H9 (cell line): Measurements from ENCODE around the gene FOXJ3. TPM values are rescaled to one million over a fixed set of nuclear protein-coding genes. Genes with fewer than 3 reads are reported as not detected.

Experiments
- DNase-seq: peaks from one replicate; pipeline ENCODE4 v3.0.0-alpha.2; 2017
- H2AFZ ChIP-seq: one replicate; pipeline ENCODE4 v1.6.1; 2013; ENCODE audit warnings: mild to moderate bottlenecking, low read length, control low read depth, moderate library complexity
- H2AK5ac ChIP-seq: 2 replicates; pipeline ENCODE4 v1.6.1; 2013; ENCODE audit warnings: low read length, control low read depth, mixed read lengths; ENCODE audit not compliant: insufficient read length
- H2BK120ac ChIP-seq: one replicate; pipeline ENCODE4 v1.6.1; 2013; ENCODE audit warnings: low read depth, mild to moderate bottlenecking, low read length, control low read depth, inconsistent platforms; ENCODE audit not compliant: poor library complexity, severe bottlenecking
- H2BK12ac ChIP-seq: 2 replicates; pipeline ENCODE4 v1.6.1; 2013; ENCODE audit warnings: low read length, control low read depth, mixed read lengths, low read depth; ENCODE audit not compliant: insufficient read length
- H2BK15ac ChIP-seq: 2 replicates; pipeline ENCODE4 v1.6.1; 2013; ENCODE audit warnings: low read depth, low read length, control low read depth
- H2BK20ac ChIP-seq: one replicate; pipeline ENCODE4 v1.6.1; 2013; ENCODE audit warnings: low read depth, mild to moderate bottlenecking, low read length, control low read depth, inconsistent platforms; ENCODE audit not compliant: poor library complexity, severe bottlenecking
- H2BK5ac ChIP-seq: 2 replicates; pipeline ENCODE4 v1.6.1; 2013; ENCODE audit warnings: low read length, control low read depth, mixed read lengths; ENCODE audit not compliant: insufficient read length
- H3K14ac ChIP-seq: 2 replicates; pipeline ENCODE4 v1.6.1; 2013; ENCODE audit warnings: low read length, control low read depth; ENCODE audit not compliant: insufficient read depth
- H3K18ac ChIP-seq: 2 replicates; pipeline ENCODE4 v1.6.1; 2013; ENCODE audit warnings: low read depth, mild to moderate bottlenecking, mixed read lengths, low read length, control low read depth; ENCODE audit not compliant: insufficient read length
- H3K23ac ChIP-seq: 2 replicates; pipeline ENCODE4 v1.6.1; 2013; ENCODE audit warnings: low read length, control low read depth, mixed read lengths, low read depth; ENCODE audit not compliant: insufficient read length
- H3K23me2 ChIP-seq: 2 replicates; pipeline ENCODE4 v1.6.1; 2013; ENCODE audit warnings: low read depth, mild to moderate bottlenecking, mixed read lengths, low read length, control low read depth; ENCODE audit not compliant: insufficient read length, poor library complexity, severe bottlenecking
- H3K27ac ChIP-seq: 2 replicates; pipeline ENCODE4 v1.5.1; 2013; ENCODE audit warnings: low read length, control low read depth, mixed read lengths, low read depth; ENCODE audit not compliant: insufficient read length
- H3K27me3 ChIP-seq: 2 replicates; pipeline ENCODE4 v1.6.1; 2013; ENCODE audit warnings: low read length, control low read depth, inconsistent platforms; ENCODE audit not compliant: insufficient read depth
- H3K4ac ChIP-seq: 2 replicates; pipeline ENCODE4 v1.6.1; 2013; ENCODE audit warnings: low read depth, mild to moderate bottlenecking, control low read depth, inconsistent platforms, low read length, moderate library complexity
- H3K4me1 ChIP-seq: 2 replicates; pipeline ENCODE4 v1.6.1; 2013; ENCODE audit warnings: low read length, control low read depth, inconsistent platforms; ENCODE audit not compliant: insufficient read depth
- H3K4me2 ChIP-seq: 2 replicates; pipeline ENCODE4 v1.6.1; 2013; ENCODE audit warnings: low read length, control low read depth, mixed read lengths; ENCODE audit not compliant: insufficient read length, insufficient read depth
- H3K56ac ChIP-seq: 2 replicates; pipeline ENCODE4 v1.6.1; 2013; ENCODE audit warnings: low read depth, mild to moderate bottlenecking, mixed read lengths, low read length, control low read depth; ENCODE audit not compliant: insufficient read length
- H3K79me1 ChIP-seq: 2 replicates; pipeline ENCODE4 v1.6.1; 2013; ENCODE audit warnings: low read depth, mild to moderate bottlenecking, moderate library complexity, low read length, control low read depth, inconsistent platforms; ENCODE audit not compliant: insufficient read depth, poor library complexity, severe bottlenecking
- H3K79me2 ChIP-seq: 2 replicates; pipeline ENCODE4 v1.6.1; 2013; ENCODE audit warnings: low read length, control low read depth, inconsistent platforms; ENCODE audit not compliant: insufficient read depth
- H3K9ac ChIP-seq: 2 replicates; pipeline ENCODE4 v1.6.1; 2013; ENCODE audit warnings: low read length, control low read depth, mixed read lengths; ENCODE audit not compliant: insufficient read length; ENCODE audit errors: extremely low read depth
- H3K9me3 ChIP-seq: one replicate; pipeline ENCODE4 v1.6.1; 2013; ENCODE audit warnings: low read depth, low read length, inconsistent platforms; ENCODE audit not compliant: control insufficient read depth
- H3T11ph ChIP-seq: one replicate; pipeline ENCODE4 v1.6.1; 2013; ENCODE audit warnings: mild to moderate bottlenecking, low read length, control low read depth, inconsistent platforms
- H4K20me1 ChIP-seq: one replicate; pipeline ENCODE4 v1.6.1; 2013; ENCODE audit not compliant: control insufficient read depth, insufficient read length, insufficient read depth
- H4K5ac ChIP-seq: 2 replicates; pipeline ENCODE4 v1.6.1; 2013; ENCODE audit warnings: low read depth, mild to moderate bottlenecking, mixed read lengths, low read length, control low read depth; ENCODE audit not compliant: insufficient read length
- H4K8ac ChIP-seq: replicated peaks from 2 replicates; pipeline ENCODE4 v1.6.1; 2013; ENCODE audit warnings: low read length, control low read depth, mixed read lengths, low read depth; ENCODE audit not compliant: insufficient read length
- H4K91ac ChIP-seq: 2 replicates; pipeline ENCODE4 v1.6.1; 2013; ENCODE audit warnings: low read depth, mild to moderate bottlenecking, moderate library complexity, mixed read lengths, low read length, control low read depth; ENCODE audit not compliant: insufficient read length
- H3K27ac Mint-ChIP-seq, 3 experiments: 2 replicates in 2 of 3; 3 replicates in 1 of 3; pipeline ENCODE4 v1.8.0; 2020 to 2021; ENCODE audit warnings: mixed read lengths in 3 of 3, mild to moderate bottlenecking in 1 of 3, moderate library complexity in 1 of 3
- H3K27me3 Mint-ChIP-seq: 2 replicates; pipeline ENCODE4 v1.8.0; 2021; ENCODE audit warnings: low read depth, mild to moderate bottlenecking, moderate library complexity, mixed read lengths
- H3K36me3 Mint-ChIP-seq, 3 experiments: 2 replicates in 2 of 3; 3 replicates in 1 of 3; pipeline ENCODE4 v1.8.0; 2020 to 2021; ENCODE audit warnings: low read depth in 3 of 3, mixed read lengths in 3 of 3; ENCODE audit not compliant: insufficient read depth in 1 of 3
- H3K4me1 Mint-ChIP-seq, 2 experiments: 2 replicates each; pipeline ENCODE4 v1.8.0; 2020; ENCODE audit warnings: mixed read lengths in 2 of 2
- H3K4me3 Mint-ChIP-seq, 2 experiments: 2 replicates in 1 of 2; 3 replicates in 1 of 2; pipeline ENCODE4 v1.8.0; 2020 to 2021; ENCODE audit warnings: mild to moderate bottlenecking in 2 of 2, mixed read lengths in 2 of 2, moderate library complexity in 1 of 2
- H3K9me3 Mint-ChIP-seq, 2 experiments: 2 replicates in 1 of 2; 3 replicates in 1 of 2; pipeline ENCODE4 v1.8.0; 2020; ENCODE audit warnings: mild to moderate bottlenecking in 2 of 2, mixed read lengths in 2 of 2, moderate library complexity in 1 of 2
- WGBS: extraction: QIAGEN DNeasy Blood & Tissue Kit; methylation state at CpG from one replicate; pipeline ENCODE4 v1.1.7; 2013; ENCODE audit warnings: missing lambda C conversion rate, low lambda C conversion rate, mixed read lengths; ENCODE audit not compliant: insufficient read length; ENCODE audit errors: extremely low coverage; 5-methylcytosine and 5-hydroxymethylcytosine counted together
- total RNA-seq: library from RNA; stranded (reverse); gene quantifications from 2 replicates; pipeline ENCODE4 v1.2.1, GENCODE V29; 2021
- TF ChIP-seq, protein P1 (sequence below): fragments of 200-600 bp; sonication (generic); conservative IDR thresholded peaks from 3 replicates; pipeline ENCODE4 v1.8.0; 2021; ENCODE audit warnings: antibody characterized with exemption, mild to moderate bottlenecking

FOXJ3 gene
- total RNA-seq, 1 experiment from 2014 or later = 49.9 TPM

- no peak overlapping the region for H3T11ph ChIP-seq
- Mint-ChIP-seq H3K9me3 (no peaks in the 10 kb centered on the region; a peak in 1 of 5 replicates), H3K27ac (no peak overlapping the region), H3K4me1 (no peaks in the 10 kb centered on the region), H3K4me3 (no peak overlapping the region), H3K36me3 (no peaks in the 10 kb centered on the region), H3K27me3 (peaks cover 5% of the 10 kb centered on the region)
- no peak overlapping the region for H3K4me2 ChIP-seq
- no peak overlapping the region for H3K18ac ChIP-seq
- H2AFZ ChIP-seq = no peak overlapping the region
- H3K23ac ChIP-seq = no peak overlapping the region
- H2BK120ac ChIP-seq = no peak overlapping the region
- no peaks in the 10 kb centered on the region for H3K4me1 ChIP-seq
- no peak overlapping the region for H2AK5ac ChIP-seq
- no peak overlapping the region for H2BK15ac ChIP-seq
- H4K20me1 ChIP-seq = no peaks in the 10 kb centered on the region
- no peak overlapping the region for H2BK20ac ChIP-seq
- TF ChIP-seq, protein P1, sequence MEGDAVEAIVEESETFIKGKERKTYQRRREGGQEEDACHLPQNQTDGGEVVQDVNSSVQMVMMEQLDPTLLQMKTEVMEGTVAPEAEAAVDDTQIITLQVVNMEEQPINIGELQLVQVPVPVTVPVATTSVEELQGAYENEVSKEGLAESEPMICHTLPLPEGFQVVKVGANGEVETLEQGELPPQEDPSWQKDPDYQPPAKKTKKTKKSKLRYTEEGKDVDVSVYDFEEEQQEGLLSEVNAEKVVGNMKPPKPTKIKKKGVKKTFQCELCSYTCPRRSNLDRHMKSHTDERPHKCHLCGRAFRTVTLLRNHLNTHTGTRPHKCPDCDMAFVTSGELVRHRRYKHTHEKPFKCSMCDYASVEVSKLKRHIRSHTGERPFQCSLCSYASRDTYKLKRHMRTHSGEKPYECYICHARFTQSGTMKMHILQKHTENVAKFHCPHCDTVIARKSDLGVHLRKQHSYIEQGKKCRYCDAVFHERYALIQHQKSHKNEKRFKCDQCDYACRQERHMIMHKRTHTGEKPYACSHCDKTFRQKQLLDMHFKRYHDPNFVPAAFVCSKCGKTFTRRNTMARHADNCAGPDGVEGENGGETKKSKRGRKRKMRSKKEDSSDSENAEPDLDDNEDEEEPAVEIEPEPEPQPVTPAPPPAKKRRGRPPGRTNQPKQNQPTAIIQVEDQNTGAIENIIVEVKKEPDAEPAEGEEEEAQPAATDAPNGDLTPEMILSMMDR = no peak
- H3K9ac ChIP-seq = no peak overlapping the region
- H3K14ac ChIP-seq = no peak overlapping the region; the same call in 1 of the 2 replicates
- no peak overlapping the region for H2BK12ac ChIP-seq
- H2BK5ac ChIP-seq = no peak overlapping the region
- no peaks in the 10 kb centered on the region for H3K27me3 ChIP-seq
- no peak overlapping the region for H3K56ac ChIP-seq
- no peaks in the 10 kb centered on the region for H3K23me2 ChIP-seq
- no peaks in the 10 kb centered on the region for H3K9me3 ChIP-seq
- no peak overlapping the region for H3K4ac ChIP-seq
- no peak overlapping the region for H4K8ac ChIP-seq
- H3K27ac ChIP-seq = no peak overlapping the region
- H4K5ac ChIP-seq = no peak overlapping the region
- no peaks in the 10 kb centered on the region for H3K79me1 ChIP-seq
- WGBS = no CpG with 5 or more reads among the region's 3 CpGs
- H4K91ac ChIP-seq = no peak overlapping the region
- H3K79me2 ChIP-seq = no peaks in the 10 kb centered on the region
- DNase-seq = no peak
Observed at GRCh38 chr1:42128964-42129363, 206.1 kb downstream of the FOXJ3 start.
